ENCODE measurements around the gene TMEM130.

DNA sequence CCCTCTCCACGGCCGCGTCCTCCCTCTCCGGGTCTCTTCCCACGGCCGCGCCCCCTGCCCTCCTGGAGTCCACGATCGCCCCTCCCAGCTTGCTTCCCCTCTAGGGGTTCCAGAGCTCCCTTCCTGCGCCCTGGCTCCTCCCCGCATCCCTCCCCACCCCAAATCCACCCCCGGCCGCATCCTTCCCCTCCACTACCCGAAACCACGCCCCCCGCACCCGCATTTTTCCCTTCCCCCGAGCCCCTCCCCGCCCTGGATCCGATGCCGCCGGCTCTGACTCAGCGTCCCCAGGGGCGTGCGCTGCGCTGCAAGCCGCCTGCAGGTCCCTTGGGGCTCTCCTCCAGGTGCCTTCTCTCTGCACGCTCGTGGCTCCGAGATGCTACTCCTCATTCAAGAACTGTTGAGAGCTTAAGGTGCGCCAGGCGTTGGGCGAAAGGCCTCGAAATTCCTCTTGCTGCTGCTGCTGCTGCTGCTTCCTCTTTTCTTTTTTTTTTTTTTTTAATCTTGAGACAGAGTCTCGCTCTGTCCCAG is 372 bp upstream of the TMEM130 start:
- TF ChIP-seq, protein P1, sequence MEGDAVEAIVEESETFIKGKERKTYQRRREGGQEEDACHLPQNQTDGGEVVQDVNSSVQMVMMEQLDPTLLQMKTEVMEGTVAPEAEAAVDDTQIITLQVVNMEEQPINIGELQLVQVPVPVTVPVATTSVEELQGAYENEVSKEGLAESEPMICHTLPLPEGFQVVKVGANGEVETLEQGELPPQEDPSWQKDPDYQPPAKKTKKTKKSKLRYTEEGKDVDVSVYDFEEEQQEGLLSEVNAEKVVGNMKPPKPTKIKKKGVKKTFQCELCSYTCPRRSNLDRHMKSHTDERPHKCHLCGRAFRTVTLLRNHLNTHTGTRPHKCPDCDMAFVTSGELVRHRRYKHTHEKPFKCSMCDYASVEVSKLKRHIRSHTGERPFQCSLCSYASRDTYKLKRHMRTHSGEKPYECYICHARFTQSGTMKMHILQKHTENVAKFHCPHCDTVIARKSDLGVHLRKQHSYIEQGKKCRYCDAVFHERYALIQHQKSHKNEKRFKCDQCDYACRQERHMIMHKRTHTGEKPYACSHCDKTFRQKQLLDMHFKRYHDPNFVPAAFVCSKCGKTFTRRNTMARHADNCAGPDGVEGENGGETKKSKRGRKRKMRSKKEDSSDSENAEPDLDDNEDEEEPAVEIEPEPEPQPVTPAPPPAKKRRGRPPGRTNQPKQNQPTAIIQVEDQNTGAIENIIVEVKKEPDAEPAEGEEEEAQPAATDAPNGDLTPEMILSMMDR (conservative IDR thresholded peaks at IDR 0.05; ENCODE audit: low read length): no peak
- no peak for TF ChIP-seq EZH2phosphoT487 (IDR thresholded peaks at IDR 0.05; ENCODE audit: borderline replicate concordance)
